ENCODE data around the gene FKBP8. TPM values are rescaled to one million over a fixed set of nuclear protein-coding genes. Genes with fewer than 3 reads are reported as not detected.
A peak's percentile ranks its signal among the peaks of the same experiment; 100 is the strongest.

The FKBP8 gene
- total RNA-seq, 1 donor from 2014 or later: 142 TPM

GRCh38 chr19:18486746-18487145 is 56.6 kb downstream of the FKBP8 start:
- Histone ChIP-seq H3K4me3 (ENCODE audit: low read depth, low read length) (no peak overlapping the region), H3K36me3 (ENCODE audit: control insufficient read depth, insufficient read depth, low read length) (no peaks in the 10 kb centered on the region), H3K27me3 (ENCODE audit: control insufficient read depth, insufficient read depth, low read length) (no peaks in the 10 kb centered on the region)
- no peak for DNase-seq (ENCODE audit: low read depth)
- TF ChIP-seq CTCF (IDR thresholded peaks at IDR 0.05; ENCODE audit: insufficient read depth, low read length, severe bottlenecking): no peak
- no peak for FAIRE-seq

GRCh38 chr19:18484992-18485391 is 58.4 kb downstream of the FKBP8 start:
- no peak for TF ChIP-seq CTCF (IDR thresholded peaks at IDR 0.05; ENCODE audit: insufficient read depth, low read length, severe bottlenecking)
- DNase-seq (ENCODE audit: low read depth): no peak
- Histone ChIP-seq H3K36me3 (ENCODE audit: control insufficient read depth, insufficient read depth, low read length) (no peaks in the 10 kb centered on the region), H3K4me3 (ENCODE audit: low read depth, low read length) (no peak overlapping the region), H3K27me3 (ENCODE audit: control insufficient read depth, insufficient read depth, low read length) (no peaks in the 10 kb centered on the region)
- FAIRE-seq: no peak

- no peaks in the 10 kb centered on the region for H3K27me3 ChIP-seq (ENCODE audit: control insufficient read depth, insufficient read depth, low read length)
- H3K4me3 ChIP-seq (ENCODE audit: low read depth, low read length): no peak overlapping the region
- DNase-seq (ENCODE audit: low read depth): no peak
- no peak for TF ChIP-seq CTCF (IDR thresholded peaks at IDR 0.05; ENCODE audit: insufficient read depth, low read length, severe bottlenecking)
- peak; percentile 36 for FAIRE-seq
- H3K36me3 ChIP-seq (ENCODE audit: control insufficient read depth, insufficient read depth, low read length): no peaks in the 10 kb centered on the region
Measured at GRCh38 chr19:18483119-18483890, 60.1 kb downstream of the FKBP8 start.

Other genes with a start within 250 kb of the FKBP8 start
- 208 and 260 TPM in 2 replicates for gene LSM4, start 220.5 kb downstream of the FKBP8 start, total RNA-seq
- gene PGPEP1, start 203.0 kb downstream of the FKBP8 start, total RNA-seq: 8.2 and 12.6 TPM in 2 replicates
- 123 and 166 TPM in 2 replicates for gene GDF15, start 157.4 kb downstream of the FKBP8 start, total RNA-seq
- under 0.01 TPM in 1 of 2 replicates, not detected in the other for gene LRRC25, start 146.0 kb downstream of the FKBP8 start, total RNA-seq
- 13.2 and 17.1 TPM in 2 replicates for gene SSBP4, start 124.2 kb downstream of the FKBP8 start, total RNA-seq
- 6.7 and 15.3 TPM in 2 replicates for gene ISYNA1, start 105.4 kb downstream of the FKBP8 start, total RNA-seq
- 9.7 and 13.8 TPM in 2 replicates for gene ELL, start 21.5 kb downstream of the FKBP8 start, total RNA-seq
- 47.7 and 50.2 TPM in 2 replicates for gene KXD1, start 14.3 kb upstream of the FKBP8 start, total RNA-seq
- 586 and 964 TPM in 2 replicates for gene UBA52, start 28.3 kb upstream of the FKBP8 start, total RNA-seq
- 26.1 and 45.4 TPM in 2 replicates for gene REX1BD, start 45.2 kb upstream of the FKBP8 start, total RNA-seq
- 0.26 and 0.64 TPM in 2 replicates for gene CRLF1, start 63.2 kb upstream of the FKBP8 start, total RNA-seq
- 0.13 and 0.79 TPM in 2 replicates for gene TMEM59L, start 69.3 kb upstream of the FKBP8 start, total RNA-seq
- 3.2 and 4.9 TPM in 2 replicates for gene KLHL26, start 93.5 kb upstream of the FKBP8 start, total RNA-seq
- gene CRTC1, start 140.1 kb upstream of the FKBP8 start, total RNA-seq: 0.79 and 1.3 TPM in 2 replicates
- gene COMP, start 247.7 kb upstream of the FKBP8 start, total RNA-seq: not detected in 2 replicates

All from bronchial epithelial cell (primary cell).